HG03135 (cell line): Measurements from ENCODE around the gene FICD.

Experiments
- ATAC-seq: cut with Tn5 transposase; IDR thresholded peaks from one replicate; pipeline ENCODE4 v1.9.1; 2021; ENCODE audit warnings: mild to moderate bottlenecking, moderate library complexity; ENCODE audit not compliant: unreplicated experiment

FICD gene

DNA sequence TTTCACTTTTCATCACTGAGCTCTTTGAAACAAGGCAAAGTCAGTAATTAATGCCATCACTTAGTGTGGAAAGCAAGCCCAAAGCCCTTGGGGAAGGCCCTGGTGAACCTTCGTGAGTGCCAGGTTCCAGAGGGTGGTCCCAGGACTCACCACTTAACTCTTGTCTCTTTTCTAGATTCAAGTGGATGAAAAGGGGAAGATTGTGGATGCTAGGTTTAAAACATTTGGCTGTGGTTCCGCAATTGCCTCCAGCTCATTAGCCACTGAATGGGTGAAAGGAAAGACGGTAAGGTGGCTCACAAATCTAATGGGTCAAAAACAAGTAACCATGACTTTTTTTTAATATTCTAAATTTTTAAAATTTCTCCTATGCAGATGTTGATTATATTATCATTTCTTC, 50.1 kb downstream of the FICD start:
- no peak for ATAC-seq

DNA sequence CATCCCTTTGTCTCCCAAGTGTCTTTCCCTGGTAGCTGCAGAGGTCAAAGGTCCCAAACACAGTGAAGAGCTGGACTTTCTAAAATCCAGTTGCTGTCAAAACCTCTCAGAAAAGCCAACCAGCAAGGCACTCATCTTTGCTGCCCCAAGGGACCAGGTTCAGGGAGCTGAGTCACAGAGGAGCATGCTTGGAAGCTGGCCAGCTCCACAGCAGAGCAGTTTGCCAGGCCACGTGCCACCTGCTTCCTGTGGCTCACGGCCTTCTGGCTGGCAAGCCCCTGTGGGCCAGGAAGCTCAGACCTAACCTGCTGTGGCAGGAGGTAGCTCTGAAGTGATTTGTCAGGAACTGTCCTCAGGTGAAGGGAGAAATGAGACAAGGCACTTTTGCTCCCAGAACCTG, 50.9 kb downstream of the FICD start:
- no peak for ATAC-seq

DNA sequence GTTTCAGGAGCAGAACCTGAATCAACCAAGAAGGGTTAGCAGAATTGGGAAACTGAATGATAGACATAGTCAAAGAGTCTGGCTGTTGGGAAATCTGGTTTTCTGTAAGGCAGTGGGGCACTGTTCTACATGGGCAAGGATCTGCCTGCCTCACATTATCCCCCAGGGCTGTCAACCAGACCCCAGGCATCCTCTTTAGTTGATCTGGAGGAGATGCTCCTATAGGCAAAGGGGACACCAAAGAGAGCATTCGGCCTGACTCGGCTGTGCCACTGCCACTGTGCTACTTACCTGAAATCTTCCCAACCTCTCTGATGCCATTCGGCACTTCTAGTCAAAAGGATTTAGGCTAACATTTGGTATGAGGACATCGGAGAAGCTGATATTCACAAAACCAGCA, 51.4 kb downstream of the FICD start:
- ATAC-seq = no peak

DNA sequence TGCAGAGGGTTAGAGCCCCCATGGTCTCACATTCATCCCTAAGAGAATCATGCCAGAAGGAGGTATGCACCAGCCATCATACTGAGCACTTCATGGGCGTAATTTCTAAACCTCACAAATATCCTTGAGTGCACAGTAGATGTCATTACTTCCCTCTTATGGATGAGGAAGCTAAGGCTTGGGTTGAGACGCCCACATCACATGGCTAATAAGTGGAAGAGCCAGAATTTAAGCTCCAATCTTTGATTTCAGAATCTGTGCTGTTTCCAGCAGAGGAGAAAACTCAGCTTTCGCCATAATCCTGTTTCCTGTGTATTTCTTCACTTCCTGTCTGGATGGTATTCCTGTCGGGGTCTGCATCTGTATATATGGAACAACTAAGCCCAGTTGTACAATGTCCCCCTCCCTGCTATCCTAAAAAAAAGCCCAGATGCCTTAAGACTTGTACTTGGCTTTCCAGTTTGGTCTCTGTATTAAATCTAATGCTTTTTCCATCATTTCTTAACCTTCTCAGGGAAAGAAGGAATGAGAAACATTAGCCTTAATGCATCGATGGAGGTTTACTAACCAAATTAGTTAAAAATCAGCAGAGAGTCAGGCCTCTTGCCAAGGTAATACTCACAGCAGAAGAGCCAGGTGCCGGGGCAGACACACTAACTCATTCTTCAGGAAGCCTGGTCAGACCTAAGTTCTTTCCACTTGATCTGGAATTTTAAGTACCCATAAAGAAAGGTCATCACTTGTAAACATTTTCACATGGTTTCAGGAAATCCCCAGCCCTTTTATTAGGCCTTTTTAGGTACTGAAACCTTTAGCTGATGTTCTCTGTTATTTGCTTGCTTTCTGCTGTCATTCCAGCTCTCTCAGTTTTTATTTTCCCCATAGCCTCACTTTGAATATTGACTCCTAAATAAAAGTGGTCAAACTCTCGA, 52.6 kb downstream of the FICD start:
- no peak for ATAC-seq

DNA sequence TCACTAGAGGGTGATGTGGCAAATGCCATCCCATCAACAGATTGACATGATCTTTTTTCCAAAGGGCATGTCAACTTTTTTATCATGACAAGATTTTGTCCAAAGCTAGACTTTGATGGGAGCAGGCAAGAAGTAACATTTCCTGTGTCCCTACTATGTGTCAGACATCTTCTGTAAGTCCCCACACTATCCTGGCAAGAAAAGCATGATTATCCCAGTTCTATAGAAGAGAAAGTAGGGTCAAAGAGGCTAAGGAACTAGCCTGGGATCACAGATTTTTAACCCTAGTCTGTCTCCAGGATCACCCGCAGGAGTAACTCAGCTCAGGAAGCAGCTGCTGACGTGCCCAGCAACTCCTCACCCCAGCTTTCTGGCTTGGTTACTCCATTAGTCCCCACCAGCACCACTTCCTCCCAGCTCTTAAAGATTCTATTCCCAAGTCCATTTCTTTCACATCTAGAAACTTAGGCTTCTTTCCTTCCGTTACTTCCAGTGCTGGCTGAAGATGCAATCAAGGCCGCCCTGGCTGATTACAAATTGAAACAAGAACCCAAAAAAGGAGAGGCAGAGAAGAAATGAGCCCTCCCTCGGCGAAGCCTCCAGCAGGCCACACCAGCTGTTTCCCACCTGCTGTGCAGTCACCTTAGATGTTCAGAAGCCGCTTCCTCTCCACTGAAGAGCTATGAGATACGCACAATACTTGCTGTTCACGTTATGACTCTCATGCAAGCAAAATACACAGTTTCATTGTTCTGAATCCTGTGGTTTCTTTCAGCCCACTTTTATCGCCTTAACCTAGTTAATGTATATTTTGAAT, 53.5 kb downstream of the FICD start:
- peak; percentile 80 for ATAC-seq
